Measurements from ENCODE around the gene UBQLN4.

- TF ChIP-seq, protein P1, sequence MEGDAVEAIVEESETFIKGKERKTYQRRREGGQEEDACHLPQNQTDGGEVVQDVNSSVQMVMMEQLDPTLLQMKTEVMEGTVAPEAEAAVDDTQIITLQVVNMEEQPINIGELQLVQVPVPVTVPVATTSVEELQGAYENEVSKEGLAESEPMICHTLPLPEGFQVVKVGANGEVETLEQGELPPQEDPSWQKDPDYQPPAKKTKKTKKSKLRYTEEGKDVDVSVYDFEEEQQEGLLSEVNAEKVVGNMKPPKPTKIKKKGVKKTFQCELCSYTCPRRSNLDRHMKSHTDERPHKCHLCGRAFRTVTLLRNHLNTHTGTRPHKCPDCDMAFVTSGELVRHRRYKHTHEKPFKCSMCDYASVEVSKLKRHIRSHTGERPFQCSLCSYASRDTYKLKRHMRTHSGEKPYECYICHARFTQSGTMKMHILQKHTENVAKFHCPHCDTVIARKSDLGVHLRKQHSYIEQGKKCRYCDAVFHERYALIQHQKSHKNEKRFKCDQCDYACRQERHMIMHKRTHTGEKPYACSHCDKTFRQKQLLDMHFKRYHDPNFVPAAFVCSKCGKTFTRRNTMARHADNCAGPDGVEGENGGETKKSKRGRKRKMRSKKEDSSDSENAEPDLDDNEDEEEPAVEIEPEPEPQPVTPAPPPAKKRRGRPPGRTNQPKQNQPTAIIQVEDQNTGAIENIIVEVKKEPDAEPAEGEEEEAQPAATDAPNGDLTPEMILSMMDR (IDR thresholded peaks at IDR 0.05), result no peak
- TF ChIP-seq, protein P2, sequence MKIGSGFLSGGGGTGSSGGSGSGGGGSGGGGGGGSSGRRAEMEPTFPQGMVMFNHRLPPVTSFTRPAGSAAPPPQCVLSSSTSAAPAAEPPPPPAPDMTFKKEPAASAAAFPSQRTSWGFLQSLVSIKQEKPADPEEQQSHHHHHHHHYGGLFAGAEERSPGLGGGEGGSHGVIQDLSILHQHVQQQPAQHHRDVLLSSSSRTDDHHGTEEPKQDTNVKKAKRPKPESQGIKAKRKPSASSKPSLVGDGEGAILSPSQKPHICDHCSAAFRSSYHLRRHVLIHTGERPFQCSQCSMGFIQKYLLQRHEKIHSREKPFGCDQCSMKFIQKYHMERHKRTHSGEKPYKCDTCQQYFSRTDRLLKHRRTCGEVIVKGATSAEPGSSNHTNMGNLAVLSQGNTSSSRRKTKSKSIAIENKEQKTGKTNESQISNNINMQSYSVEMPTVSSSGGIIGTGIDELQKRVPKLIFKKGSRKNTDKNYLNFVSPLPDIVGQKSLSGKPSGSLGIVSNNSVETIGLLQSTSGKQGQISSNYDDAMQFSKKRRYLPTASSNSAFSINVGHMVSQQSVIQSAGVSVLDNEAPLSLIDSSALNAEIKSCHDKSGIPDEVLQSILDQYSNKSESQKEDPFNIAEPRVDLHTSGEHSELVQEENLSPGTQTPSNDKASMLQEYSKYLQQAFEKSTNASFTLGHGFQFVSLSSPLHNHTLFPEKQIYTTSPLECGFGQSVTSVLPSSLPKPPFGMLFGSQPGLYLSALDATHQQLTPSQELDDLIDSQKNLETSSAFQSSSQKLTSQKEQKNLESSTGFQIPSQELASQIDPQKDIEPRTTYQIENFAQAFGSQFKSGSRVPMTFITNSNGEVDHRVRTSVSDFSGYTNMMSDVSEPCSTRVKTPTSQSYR (CRISPR knock-in tag; IDR thresholded peaks at IDR 0.05), result no peak
- TF ChIP-seq ATF6 (CRISPR knock-in tag; IDR thresholded peaks at IDR 0.05) (no peak), NR2C2 (CRISPR knock-in tag; IDR thresholded peaks at IDR 0.05) (no peak), HMGXB4 (CRISPR knock-in tag; IDR thresholded peaks at IDR 0.05) (no peak)
These were observed 49.3 kb upstream of the UBQLN4 start for GRCh38 chr1:156102633-156103511.

Data from WTC11 (cell line).